Cardiac ventricle fibroblast (primary cell): Measurements from ENCODE around the gene STRIP2. TPM values are rescaled to one million over a fixed set of nuclear protein-coding genes. Genes with fewer than 3 reads are reported as not detected.

Experiments
- total RNA-seq: library from RNA; depleted of rRNA; stranded (reverse); fragments of >200 nt; gene quantifications from 2 replicates; pipeline ENCODE4 v1.2.3, GENCODE V29; 2015

Gene STRIP2, protein sequence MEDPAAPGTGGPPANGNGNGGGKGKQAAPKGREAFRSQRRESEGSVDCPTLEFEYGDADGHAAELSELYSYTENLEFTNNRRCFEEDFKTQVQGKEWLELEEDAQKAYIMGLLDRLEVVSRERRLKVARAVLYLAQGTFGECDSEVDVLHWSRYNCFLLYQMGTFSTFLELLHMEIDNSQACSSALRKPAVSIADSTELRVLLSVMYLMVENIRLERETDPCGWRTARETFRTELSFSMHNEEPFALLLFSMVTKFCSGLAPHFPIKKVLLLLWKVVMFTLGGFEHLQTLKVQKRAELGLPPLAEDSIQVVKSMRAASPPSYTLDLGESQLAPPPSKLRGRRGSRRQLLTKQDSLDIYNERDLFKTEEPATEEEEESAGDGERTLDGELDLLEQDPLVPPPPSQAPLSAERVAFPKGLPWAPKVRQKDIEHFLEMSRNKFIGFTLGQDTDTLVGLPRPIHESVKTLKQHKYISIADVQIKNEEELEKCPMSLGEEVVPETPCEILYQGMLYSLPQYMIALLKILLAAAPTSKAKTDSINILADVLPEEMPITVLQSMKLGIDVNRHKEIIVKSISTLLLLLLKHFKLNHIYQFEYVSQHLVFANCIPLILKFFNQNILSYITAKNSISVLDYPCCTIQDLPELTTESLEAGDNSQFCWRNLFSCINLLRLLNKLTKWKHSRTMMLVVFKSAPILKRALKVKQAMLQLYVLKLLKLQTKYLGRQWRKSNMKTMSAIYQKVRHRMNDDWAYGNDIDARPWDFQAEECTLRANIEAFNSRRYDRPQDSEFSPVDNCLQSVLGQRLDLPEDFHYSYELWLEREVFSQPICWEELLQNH
- 0.87 and 0.88 TPM in 2 replicates for total RNA-seq

DNA sequence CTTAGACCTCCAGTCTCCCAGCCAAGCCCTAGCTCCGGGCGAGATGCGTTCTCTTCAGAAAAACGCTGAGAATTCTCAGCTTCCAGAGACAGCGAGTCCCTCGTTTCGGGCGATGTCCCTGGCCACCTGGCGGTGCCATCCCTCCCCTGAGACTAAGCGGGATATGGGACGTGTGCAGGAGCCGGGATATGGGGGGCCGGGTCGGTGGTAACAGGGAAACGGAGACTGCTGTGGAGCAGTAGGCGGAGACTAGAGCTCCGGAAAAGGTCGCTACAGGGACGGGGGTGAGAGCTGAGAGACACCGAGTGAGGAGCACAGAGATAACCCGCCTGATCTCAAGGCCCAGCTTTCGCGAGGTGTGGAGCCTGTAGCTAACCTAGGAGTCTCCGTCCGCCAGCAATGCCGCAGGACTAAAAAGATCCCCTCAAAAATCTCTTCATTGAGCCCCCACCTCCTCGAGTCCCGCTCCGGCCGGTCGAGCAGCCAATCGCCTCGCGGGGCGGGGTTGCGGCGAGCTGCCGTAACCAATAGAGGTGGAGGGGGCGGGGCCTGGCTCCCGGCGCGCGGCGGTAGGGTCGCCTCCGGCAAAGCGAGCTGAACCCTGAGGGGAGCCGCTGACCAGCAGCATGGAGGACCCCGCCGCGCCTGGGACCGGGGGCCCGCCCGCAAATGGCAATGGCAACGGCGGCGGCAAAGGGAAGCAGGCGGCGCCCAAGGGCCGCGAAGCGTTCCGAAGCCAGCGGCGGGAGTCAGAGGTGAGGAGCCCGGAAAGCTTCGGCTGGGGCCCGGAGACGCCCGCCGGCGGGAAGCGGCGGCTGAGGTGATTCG is at the start of gene STRIP2:
STRIP2 (plus strand) TSS at position 586 of the 828 bp plus-strand sequence; CDS start at position 627, 41 bp downstream.

DNA sequence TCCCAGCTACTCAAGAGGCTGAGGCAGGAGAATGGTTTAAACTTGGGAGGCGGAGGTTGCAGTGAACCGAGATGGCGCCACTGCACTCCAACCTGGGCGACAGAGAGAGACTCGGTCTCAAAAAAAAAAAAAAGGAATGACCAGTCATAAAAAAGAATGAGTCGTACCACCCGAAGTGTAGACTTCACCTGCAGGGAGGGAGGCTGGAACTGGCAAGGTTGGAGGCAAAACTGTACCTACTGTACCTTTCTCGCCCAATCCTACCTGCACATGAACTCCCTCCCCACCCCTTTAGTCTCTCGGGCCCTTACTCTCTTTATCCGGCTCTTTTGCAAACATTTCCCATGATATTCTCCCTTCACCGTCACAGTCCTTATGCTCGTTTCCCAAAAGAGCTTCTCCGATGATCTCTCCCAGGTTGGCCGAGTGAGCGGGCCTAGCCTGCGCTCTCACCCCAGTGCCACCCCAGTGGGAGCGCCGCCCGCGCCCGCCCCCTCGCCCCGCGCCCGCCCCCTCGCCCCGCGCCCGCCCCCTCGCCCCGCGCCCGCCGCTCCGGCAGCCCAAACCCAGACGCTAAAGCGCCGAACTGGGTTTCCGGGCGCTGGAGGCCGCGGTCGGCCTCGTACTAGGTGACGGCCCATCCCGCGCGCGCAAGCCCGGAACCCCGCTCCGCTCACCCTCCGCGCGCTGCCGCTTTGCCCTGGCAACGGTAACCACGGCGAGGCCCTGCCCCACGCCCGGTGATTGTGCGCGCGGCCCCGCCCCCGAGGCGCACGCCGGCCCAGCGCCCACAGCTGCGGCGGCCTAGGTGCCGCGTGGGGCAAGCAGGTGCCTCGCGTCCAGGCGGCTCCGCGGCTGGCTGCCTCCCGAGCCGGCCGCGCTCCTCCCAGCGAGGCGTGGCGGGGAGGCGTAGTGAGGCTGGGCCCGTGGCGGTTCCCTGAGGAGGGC is 67.8 kb downstream of the STRIP2 start, which contains the start of gene SMKR1:
SMKR1 (plus strand) TSS at position 772 of the 948 bp plus-strand sequence. CDS start 294 bp downstream, outside the sequence.

Other genes starting within 250 kb of the STRIP2 start
- 20.1 and 20.9 TPM in 2 replicates for gene SMO, start 245.8 kb upstream of the STRIP2 start, total RNA-seq
- 6.9 and 11.6 TPM in 2 replicates for gene AHCYL2, start 209.4 kb upstream of the STRIP2 start, total RNA-seq
- gene SMKR1, start 68.1 kb downstream of the STRIP2 start, total RNA-seq: not detected in 2 replicates
- gene NRF1, start 177.3 kb downstream of the STRIP2 start, total RNA-seq: 7.2 and 10.6 TPM in 2 replicates